Right lobe of liver (tissue), 4 donors: ENCODE measurements around the gene NEURL1.

ENCODE experiments used
- POLR2A ChIP-seq: fragments of 450-650 bp; IDR thresholded peaks from one replicate; pipeline ENCODE4 v1.6.1; 2017; ENCODE audit warnings: antibody characterized with exemption, mild to moderate bottlenecking
- TF ChIP-seq, protein P1 (sequence below), 4 donors: fragments of 200-600 bp in 3 of 4; fragments of 450-650 bp in 1 of 4; IDR thresholded peaks; one replicate each; pipeline versions ENCODE4 v1.5.1 to v1.8.0; 2016 to 2022; ENCODE audit warnings: antibody characterized with exemption in 4 of 4, mild to moderate bottlenecking in 2 of 4
- donor health status: DM: no; HTN: no; CAD: no.
- donor health status: DM: no; HTN: no; CAD: no.
- donor health status: DM: no; HTN: yes; CAD: no.

- TF ChIP-seq, protein P1, sequence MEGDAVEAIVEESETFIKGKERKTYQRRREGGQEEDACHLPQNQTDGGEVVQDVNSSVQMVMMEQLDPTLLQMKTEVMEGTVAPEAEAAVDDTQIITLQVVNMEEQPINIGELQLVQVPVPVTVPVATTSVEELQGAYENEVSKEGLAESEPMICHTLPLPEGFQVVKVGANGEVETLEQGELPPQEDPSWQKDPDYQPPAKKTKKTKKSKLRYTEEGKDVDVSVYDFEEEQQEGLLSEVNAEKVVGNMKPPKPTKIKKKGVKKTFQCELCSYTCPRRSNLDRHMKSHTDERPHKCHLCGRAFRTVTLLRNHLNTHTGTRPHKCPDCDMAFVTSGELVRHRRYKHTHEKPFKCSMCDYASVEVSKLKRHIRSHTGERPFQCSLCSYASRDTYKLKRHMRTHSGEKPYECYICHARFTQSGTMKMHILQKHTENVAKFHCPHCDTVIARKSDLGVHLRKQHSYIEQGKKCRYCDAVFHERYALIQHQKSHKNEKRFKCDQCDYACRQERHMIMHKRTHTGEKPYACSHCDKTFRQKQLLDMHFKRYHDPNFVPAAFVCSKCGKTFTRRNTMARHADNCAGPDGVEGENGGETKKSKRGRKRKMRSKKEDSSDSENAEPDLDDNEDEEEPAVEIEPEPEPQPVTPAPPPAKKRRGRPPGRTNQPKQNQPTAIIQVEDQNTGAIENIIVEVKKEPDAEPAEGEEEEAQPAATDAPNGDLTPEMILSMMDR (IDR thresholded peaks at IDR 0.05): no peak
- no peak for TF ChIP-seq POLR2A
These were observed 21.5 kb upstream of the NEURL1 start for GRCh38 chr10:103472005-103472404.
